ENCODE measurements around the gene PDGFRB.

DNA sequence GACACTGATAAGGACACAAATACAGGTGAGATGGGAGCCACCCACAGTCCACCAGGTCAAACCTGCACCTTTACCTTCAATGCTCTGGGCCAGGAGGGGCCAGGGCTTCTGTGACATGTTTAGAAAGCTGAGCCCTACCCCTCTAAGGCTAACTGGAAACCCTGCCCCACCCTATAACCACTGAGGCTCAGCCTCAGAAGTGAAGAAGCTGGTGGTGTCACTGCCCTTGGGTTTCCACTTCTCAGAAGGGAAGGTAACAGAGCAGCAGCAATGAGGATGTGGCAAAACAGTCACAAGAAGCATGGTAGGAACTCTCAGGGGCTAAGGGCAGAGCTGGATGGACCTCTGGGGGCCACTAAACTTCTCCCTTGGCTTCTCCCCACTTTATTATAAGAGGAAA is 6.0 kb downstream of the PDGFRB start:
- TF ChIP-seq POLR2A (IDR thresholded peaks at IDR 0.05) (no peak), CTCF (IDR thresholded peaks at IDR 0.05) (no peak)

Measured in body of pancreas (tissue), 4 donors.